PC-3 (cell line): Measurements from ENCODE around the gene TIMM44. TPM values are rescaled to one million over a fixed set of nuclear protein-coding genes. Genes with fewer than 3 reads are reported as not detected.

ENCODE experiments used
- ATAC-seq: fragments of 200-7000 bp; cut with Tn5 transposase; 2 replicates; pipeline ENCODE4 v1.9.1; 2020; ENCODE audit warnings: mild to moderate bottlenecking, moderate library complexity
- BruUV-seq: library from RNA; stranded (reverse); fragments of 400-500 nt; replicated peaks from 2 replicates; lab custom pipeline; 2021; lab: Mats Ljungman, UMichigan
- CTCF ChIA-PET: fragments of 300-600 bp; sonication (Branson Sonifier 250); formaldehyde crosslinking; loops from one replicate; lab custom pipeline; 2022; ENCODE audit warnings: antibody characterized with exemption; lab: Charles Lee
- POLR2A ChIA-PET: fragments of 300-600 bp; sonication (Branson Sonifier 250); formaldehyde crosslinking; loops from one replicate; lab custom pipeline; 2022; ENCODE audit warnings: antibody characterized with exemption; ENCODE audit not compliant: unreplicated experiment; lab: Charles Lee
- DNase-seq: peaks from one replicate; pipeline ENCODE4 v3.0.0-alpha.2; 2015
- H2AFZ ChIP-seq: fragments of 300-600 bp; sonication (generic); 2 replicates; pipeline ENCODE4 v1.6.0; 2016; ENCODE audit warnings: antibody characterized with exemption, low read length
- H3F3A ChIP-seq: fragments of 300-600 bp; sonication (generic); one replicate; pipeline ENCODE4 v1.6.0; 2017; ENCODE audit warnings: antibody characterized with exemption, low read length, control low read depth, mild to moderate bottlenecking; ENCODE audit not compliant: unreplicated experiment
- H3K27ac ChIP-seq: fragments of 300-600 bp; sonication (generic); 2 replicates; pipeline ENCODE4 v1.5.1; 2016; ENCODE audit warnings: mild to moderate bottlenecking, low read length
- H3K27me3 ChIP-seq: fragments of 300-600 bp; sonication (generic); 2 replicates; pipeline ENCODE4 v1.6.1; 2016; ENCODE audit warnings: low read length, mixed read lengths
- H3K36me3 ChIP-seq: fragments of 300-600 bp; sonication (generic); 2 replicates; pipeline ENCODE4 v1.6.1; 2016; ENCODE audit warnings: low read depth, mixed run types, low read length, mixed read lengths
- H3K4me1 ChIP-seq: fragments of 300-600 bp; sonication (generic); 2 replicates; pipeline ENCODE4 v1.5.1; 2016; ENCODE audit warnings: low read length; ENCODE audit not compliant: insufficient read depth
- H3K4me2 ChIP-seq: fragments of 300-600 bp; sonication (generic); 2 replicates; pipeline ENCODE4 v1.6.0; 2016; ENCODE audit warnings: low read length
- H3K4me3 ChIP-seq: fragments of 300-600 bp; sonication (generic); 2 replicates; pipeline ENCODE4 v1.5.1; 2016; ENCODE audit warnings: mild to moderate bottlenecking, low read length, mixed read lengths
- H3K79me2 ChIP-seq: fragments of 300-600 bp; sonication (generic); 2 replicates; pipeline ENCODE4 v1.6.1; 2017; ENCODE audit warnings: low read length, mixed read lengths
- H3K9ac ChIP-seq: fragments of 300-600 bp; sonication (generic); 2 replicates; pipeline ENCODE4 v1.6.0; 2016; ENCODE audit warnings: mild to moderate bottlenecking, low read length
- H3K9me2 ChIP-seq: fragments of 300-600 bp; sonication (generic); replicated peaks from 2 replicates; pipeline ENCODE4 v1.6.1; 2016; ENCODE audit warnings: mixed run types, low read length, mixed read lengths
- H3K9me3 ChIP-seq: fragments of 300-600 bp; sonication (generic); 2 replicates; pipeline ENCODE4 v1.6.1; 2016; ENCODE audit warnings: low read length, mixed read lengths
- H4K20me1 ChIP-seq: fragments of 300-600 bp; sonication (generic); 2 replicates; pipeline ENCODE4 v1.6.1; 2016; ENCODE audit warnings: low read length, mixed read lengths
- CTCF ChIP-seq: fragments of 300-600 bp; sonication (generic); conservative IDR thresholded peaks from 2 replicates; pipeline ENCODE4 v1.5.1; 2017; ENCODE audit warnings: antibody characterized with exemption, low read depth, mild to moderate bottlenecking, low read length
- EZH2 ChIP-seq: fragments of 300-600 bp; sonication (generic); IDR thresholded peaks from one replicate; pipeline ENCODE4 v1.6.1; 2017; ENCODE audit warnings: antibody characterized with exemption, mild to moderate bottlenecking, low read length; ENCODE audit not compliant: unreplicated experiment
- EZH2phosphoT487 ChIP-seq: fragments of 300-600 bp; sonication (generic); IDR thresholded peaks from 2 replicates; pipeline ENCODE4 v1.6.1; 2018; ENCODE audit warnings: mild to moderate bottlenecking, antibody characterized with exemption, low read length, borderline replicate concordance
- intact Hi-C: fragments of 100-400 bp; cut with micrococcal nuclease; formaldehyde crosslinking; loops from 2 replicates; pipeline ENCODE4 v1.9.0; 2023
- total RNA-seq: library from RNA; depleted of rRNA; stranded (reverse); fragments of >200 nt; gene quantifications from 2 replicates; pipeline ENCODE4 v1.2.3, GENCODE V29; 2014

The TIMM44 gene
- total RNA-seq, 1 experiment from 2014 or later, result 191 TPM

GRCh38 chr19:7921967-7922835, 21.3 kb downstream of the TIMM44 start:
- Histone ChIP-seq H3K9me2 (no peaks in the 10 kb centered on the region), H3K27me3 (no peaks in the 10 kb centered on the region), H2AFZ (no peak overlapping the region), H3K4me2 (peak overlapping the region; percentile 89), H3K9ac (no peak overlapping the region), H3K27ac (no peak overlapping the region), H3K4me3 (peak overlapping the region; percentile 69; the same call in 1 of the 2 replicates), H4K20me1 (0 out of 2 replicates have a peak, but pooled peaks cover 4% of the 10 kb centered on the region), H3K4me1 (peaks cover 33% of the 10 kb centered on the region), H3F3A (no peaks in the 10 kb centered on the region), H3K36me3 (no peaks in the 10 kb centered on the region; the same call in 1 of the 2 replicates), H3K79me2 (peaks cover 9% of the 10 kb centered on the region; the same call in 1 of the 2 replicates), H3K9me3 (no peaks in the 10 kb centered on the region)
- BruUV-seq, result no TSS peak
- ChIA-PET CTCF (interaction anchor here (1.9 kb wide), 1 partner anchor 22 kb away, joined by 15 read pairs; the partner anchor contains the start of gene TIMM44), POLR2A (no interaction called here)
- TF ChIP-seq EZH2phosphoT487 (no peak), EZH2 (no peak), CTCF (no peak)
- no peak for ATAC-seq
- DNase-seq, result no peak
- intact Hi-C loops, result loop anchor here (2.0 kb wide), 1 partner anchor 53 kb away; no protein-coding TSS in a partner anchor

DNA sequence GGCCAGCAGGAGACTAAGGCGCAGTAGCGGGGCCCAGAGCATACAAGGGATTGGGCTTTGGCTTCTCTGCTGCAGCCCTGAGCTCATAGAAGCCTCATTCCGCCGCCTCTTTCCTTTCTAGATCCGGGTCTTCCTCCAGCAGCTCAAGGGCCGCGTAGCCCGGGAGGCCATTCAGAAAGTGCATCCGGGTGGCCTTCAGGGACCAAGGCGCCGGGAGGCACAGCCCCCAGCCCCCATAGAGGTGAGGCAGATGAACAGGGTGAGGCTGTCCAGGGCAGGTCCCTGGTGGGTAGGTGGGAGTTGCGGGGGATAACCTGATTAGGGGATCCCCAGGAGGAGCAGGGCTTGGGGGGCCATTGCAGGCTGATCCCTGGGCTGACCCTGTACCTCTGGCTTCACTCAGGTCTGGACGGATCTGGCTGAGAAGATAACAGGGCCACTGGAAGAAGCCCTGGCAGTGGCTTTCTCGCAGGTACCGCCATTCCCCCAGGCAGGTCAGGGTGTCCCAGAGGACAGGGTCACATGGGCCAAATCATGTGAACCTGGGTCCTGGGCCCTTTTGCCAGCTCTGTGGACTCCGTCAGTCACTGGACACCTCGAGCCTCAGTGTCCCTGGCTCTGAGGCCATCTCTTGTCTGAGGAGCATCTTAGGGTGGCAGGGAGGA, 22.0 kb downstream of the TIMM44 start:
- BruUV-seq, result TSS peak; percentile 77
- Histone ChIP-seq H3K4me1 (peaks cover 35% of the 10 kb centered on the region), H3K9me3 (no peaks in the 10 kb centered on the region), H3K27me3 (no peaks in the 10 kb centered on the region), H3K79me2 (peaks cover 9% of the 10 kb centered on the region; the same call in 1 of the 2 replicates), H2AFZ (peak overlapping the region; percentile 88), H3K9me2 (no peaks in the 10 kb centered on the region), H3K9ac (peak overlapping the region; percentile 55), H3K4me3 (peak overlapping the region; percentile 69), H4K20me1 (0 out of 2 replicates have a peak, but pooled peaks cover 4% of the 10 kb centered on the region), H3F3A (no peaks in the 10 kb centered on the region), H3K36me3 (no peaks in the 10 kb centered on the region; the same call in 1 of the 2 replicates), H3K27ac (peak overlapping the region; percentile 77), H3K4me2 (peak overlapping the region; percentile 89)
- DNase-seq, result no peak
- TF ChIP-seq EZH2phosphoT487, result no peak
- TF ChIP-seq CTCF, result no peak
- no peak for TF ChIP-seq EZH2
- no peak for ATAC-seq
- ChIA-PET CTCF (interaction anchor here (0.5 to 2.6 kb wide), 5 partner anchors 7 to 397 kb away, joined by 6 to 19 read pairs (median 14); partner anchors contain the start of genes MAP2K7 and TIMM44), POLR2A (interaction anchor here (0.5 to 1.5 kb wide), 3 partner anchors 7 to 114 kb away, joined by 3 to 20 read pairs (median 4); no protein-coding TSS in a partner anchor)
- intact Hi-C loops, result loop anchor here (2.0 kb wide), 1 partner anchor 53 kb away; no protein-coding TSS in a partner anchor
